ENCODE results near the gene DNM3.

GRCh38 chr1:172089768-172090510, 248.6 kb downstream of the DNM3 start:
- no peak for TF ChIP-seq NFIC (IDR thresholded peaks at IDR 0.05)
- no peak for TF ChIP-seq FOXM1 (IDR thresholded peaks at IDR 0.05; ENCODE audit: borderline replicate concordance, low read depth)
